ENCODE data around the gene GPR68.

Gene GPR68, protein sequence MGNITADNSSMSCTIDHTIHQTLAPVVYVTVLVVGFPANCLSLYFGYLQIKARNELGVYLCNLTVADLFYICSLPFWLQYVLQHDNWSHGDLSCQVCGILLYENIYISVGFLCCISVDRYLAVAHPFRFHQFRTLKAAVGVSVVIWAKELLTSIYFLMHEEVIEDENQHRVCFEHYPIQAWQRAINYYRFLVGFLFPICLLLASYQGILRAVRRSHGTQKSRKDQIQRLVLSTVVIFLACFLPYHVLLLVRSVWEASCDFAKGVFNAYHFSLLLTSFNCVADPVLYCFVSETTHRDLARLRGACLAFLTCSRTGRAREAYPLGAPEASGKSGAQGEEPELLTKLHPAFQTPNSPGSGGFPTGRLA

DNA sequence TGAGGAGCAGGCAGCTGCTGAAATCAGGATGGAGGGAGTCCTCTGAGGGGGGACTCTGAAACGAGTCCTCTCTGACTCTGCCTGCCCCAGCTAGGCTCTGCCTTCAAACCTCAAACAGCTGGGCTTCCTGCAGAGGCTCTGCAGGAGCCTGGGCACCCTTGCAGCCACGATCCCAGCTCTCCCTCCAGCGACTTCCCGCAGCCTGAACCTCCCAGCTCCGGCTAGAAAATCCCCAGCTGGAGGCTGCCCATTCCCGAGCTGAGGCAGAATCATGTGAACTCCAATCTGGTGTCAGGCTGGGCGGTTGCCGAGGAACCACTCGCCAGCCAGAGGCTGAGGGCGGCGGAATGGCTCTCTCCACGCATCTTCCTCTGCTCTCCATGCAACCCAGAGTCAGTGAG lies at the start of gene GPR68:
Gene GPR68 (minus strand): TSS at position 204 of the 401 bp plus-strand sequence. CDS start 9,654 bp downstream, outside the sequence.
- peak; percentile 61 for DNase-seq

DNA sequence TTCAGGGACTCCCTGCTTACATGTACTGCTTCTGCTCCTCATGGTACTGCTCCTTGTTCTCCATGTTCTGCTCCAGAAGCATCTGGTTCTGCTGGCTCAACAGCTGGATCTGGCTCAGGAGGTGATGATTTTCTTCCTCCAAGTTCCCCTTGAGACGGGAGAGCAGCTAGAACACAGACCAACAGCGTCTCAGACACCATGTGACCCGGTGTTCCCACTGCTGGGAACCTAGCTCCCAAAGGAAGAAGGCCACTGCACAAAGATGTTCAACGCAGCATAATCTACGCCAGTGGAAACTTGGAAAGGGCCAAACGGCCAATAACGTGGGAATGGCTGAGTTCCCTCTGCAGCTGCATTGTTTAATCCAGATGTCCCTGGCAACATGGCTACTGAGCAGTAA lies 49.6 kb upstream of the GPR68 start:
- no peak for DNase-seq

DNA sequence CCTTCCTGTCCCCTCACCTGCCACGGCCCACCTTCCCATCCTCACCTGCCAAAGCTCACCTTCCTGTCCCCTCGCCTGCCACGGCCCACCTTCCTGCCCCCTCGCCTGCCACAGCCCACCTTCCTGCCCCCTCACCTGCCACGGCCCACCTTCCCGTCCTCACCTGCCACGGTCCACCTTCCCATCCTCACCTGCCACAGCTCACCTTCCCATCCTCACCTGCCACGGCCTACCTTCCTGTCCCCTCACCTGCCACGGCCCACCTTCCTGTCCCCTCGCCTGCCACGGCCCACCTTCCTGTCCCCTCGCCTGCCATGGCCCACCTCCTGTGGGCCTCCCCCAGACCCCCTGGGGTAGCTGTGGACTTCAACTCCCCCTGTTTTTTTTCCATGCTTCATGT lies 48.8 kb upstream of the GPR68 start:
- DNase-seq = peak; percentile 48

DNA sequence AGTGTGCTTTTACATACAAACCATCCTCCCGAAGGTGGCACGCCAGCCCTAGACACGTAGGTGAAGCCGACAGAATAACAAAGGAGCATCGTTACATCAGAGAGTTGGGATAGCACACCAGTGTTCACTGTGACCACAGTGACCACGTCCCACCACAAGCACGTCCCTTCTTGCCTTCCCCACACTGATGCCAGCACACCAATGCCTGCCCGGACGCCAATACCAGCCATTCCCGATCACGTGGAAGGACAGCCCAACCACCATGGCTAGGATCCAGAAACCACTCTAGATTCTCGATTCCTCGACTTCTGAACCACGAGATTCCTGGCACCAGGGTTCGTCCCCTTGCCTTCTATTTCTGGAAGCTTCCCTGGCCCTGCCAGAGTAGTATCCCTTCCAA lies 48.0 kb upstream of the GPR68 start:
- peak; percentile 59 for DNase-seq

DNA sequence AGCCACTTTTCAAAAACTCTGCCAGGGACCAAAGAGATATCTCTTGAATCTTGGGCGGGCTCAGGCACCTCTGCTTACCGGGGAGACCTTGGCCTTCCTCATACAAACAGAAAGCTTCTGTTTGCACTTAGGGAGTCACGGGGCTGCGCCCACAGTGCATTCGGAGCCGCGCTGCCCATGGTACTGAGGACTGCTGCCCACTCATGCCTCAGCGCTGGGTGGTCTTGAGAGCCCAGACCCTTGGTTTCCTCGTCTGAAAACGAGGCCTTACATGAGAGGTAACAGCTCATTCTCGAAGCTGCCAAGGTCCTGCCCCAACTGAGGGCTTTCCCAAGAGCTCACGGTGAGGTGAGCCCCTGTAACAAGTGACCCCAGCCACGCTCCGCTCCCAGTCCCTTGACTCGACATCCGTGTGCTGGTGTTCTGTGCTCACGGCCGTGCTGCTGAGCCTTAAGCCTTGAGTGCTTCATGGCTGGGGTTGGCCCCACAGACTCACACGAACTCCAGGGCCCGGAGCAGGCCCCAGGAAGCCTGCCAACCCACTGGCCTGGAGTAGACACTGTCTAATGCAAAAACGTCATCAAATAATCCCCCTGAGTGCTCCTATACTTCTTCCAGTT lies 47.4 kb upstream of the GPR68 start:
- no peak for DNase-seq

DNA sequence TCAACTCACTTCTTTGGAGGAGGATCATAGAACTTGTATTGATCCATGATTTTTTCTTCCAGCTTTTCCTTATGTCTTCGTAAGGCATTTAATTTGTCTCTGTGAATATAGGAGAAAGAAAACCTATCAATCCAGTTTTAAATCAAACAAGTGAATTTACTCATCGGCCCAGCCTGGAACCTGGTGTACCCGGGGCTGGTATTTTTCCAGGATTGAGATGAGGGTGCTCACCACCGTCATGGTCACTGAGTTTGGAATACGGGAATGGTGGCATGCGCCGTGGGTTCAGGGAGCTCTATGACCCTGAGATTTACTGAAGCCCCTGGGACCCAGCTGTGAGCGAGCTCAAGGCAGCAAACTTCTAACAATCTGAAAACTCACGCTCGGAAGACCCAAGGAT lies 46.5 kb upstream of the GPR68 start:
- DNase-seq = no peak

DNA sequence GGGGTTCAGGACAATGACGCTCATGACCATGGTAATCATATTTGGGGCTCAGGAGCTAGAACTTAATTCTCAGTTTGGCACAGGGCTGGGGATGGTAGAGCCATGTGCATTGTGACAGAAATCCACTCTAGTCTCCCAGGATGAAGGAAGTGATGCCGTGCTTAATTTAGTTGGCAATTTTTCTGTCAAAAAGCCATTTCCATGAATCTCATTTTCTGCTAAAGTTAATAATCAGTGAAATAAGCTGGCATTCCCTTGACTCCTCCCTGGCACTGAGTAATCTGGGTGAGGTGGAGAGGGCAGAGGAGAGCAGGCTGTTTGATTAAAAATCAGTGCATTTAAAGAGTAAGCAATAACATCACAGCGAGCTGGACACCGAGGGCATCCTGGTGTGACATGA lies 45.0 kb upstream of the GPR68 start:
- no peak for DNase-seq

DNA sequence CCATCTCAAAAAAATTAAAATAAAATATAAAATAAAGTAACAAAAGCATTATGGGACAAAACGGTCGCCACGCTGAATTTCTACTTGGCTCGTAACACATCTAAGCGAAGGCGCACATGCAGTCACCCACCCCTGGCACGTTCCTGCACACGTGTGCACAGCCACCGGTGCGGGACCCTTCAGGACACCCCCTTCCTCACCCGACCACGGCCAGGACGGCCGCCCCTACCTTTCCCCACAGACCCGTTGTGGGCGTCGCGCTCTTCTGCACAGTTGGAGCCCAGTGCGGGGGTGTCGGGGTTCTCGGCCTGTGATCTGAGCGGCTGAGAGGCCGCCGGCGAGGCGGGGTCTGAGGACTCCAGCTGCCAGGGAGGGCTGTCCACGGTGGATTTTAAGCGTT lies 44.4 kb upstream of the GPR68 start:
- DNase-seq = no peak

DNA sequence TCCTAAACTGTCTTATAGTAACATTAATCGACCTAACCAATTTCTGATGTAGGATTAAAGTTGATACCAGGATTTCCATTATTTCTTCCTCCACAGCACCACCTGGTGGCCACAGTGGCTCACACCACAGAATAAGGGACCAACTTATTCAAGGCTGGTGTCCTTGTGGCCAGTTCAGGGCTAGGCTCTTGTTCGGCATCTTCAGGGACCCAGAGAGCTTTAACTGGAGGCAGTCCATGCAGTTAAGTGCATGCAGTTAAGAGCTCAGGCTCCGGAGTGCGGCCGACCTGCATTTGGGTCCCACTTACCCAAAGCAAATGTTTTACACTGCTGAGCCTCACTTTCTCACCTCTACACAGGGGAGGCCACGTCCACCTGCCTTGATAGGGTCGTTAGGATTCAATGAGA lies 42.0 kb upstream of the GPR68 start:
- peak; percentile 71 for DNase-seq

DNA sequence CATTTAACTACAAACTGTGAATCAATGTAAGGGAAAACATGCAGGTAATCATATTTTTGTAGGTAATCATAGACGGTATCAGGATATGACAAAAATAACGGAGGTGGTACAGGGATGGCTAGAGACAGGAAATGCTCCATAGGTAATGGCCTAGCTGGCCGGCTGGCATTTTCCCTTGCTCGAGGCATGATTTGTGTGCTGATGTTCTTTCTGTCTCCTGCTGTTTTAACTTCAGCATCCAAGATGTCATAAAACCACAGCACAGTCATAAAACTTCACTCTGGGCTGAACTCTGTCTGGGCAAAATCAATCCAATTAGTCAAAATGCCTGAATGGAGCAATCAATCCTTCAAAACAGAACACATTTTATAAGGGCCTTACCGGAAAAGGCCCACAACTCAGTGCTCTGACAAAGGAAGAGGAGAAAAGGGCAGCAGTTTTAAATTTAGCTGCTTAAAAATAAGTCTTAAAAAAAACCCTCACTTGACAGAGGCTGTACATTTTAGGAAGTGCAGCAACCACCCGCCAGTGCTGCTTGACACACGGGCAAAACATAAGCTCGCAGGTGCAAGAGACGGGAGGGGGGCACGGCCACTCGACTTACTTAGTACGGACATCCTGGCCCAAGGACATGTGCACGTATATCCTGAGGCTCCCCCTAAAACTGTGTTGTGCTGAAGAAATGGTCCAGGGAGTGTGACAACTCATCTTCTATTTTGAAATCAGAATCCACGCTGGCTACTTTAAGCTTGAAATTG lies 40.5 kb upstream of the GPR68 start:
- no peak for DNase-seq

DNA sequence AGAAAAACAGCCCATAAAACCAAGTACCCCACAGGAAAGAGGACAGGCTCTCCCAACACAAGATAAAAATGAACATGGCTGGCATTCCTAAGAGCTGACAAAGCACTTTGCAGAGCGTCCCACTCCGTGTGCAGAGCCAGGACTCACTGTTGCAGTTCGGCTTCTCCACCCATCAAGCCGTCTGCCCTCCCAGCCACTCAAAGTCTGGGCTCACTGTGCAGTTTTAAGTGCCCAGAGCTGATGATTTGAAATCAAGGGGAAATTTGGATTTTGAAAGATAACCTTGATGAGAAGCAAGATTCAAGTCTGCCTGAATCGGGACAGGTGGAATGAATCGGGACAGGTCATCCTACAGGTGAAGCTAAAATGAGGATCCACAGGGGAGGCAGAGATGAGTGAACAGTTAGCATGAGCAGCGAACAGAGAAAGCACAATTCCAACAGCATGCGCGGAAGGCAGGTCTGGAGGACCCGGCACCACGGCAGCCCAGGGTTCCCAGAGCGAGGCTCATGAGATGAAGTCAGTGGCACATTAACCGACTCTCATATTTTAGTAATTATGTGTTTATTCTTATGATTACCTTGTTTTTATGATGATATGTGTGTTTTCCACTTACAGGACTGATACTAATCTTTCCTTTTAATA lies 39.8 kb upstream of the GPR68 start:
- no peak for DNase-seq

DNA sequence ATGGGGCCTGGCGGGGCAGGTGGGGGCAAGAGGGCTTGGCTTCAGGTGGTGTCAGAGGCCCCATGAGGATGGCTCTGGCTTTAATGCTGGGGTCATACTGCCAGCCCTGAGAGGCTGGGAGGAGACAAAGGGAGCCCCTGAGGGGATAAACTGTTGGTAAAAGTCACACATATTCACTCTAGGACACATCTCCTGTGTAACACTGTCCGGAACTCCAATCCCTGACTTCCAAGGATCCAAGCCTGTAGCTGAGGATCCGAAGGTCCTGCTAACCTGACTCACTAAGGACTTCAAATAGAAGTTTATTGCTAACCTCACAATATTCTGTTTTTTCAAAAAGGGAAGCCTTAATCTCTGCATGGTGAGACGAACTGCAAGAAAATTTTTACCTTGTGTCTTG lies 39.2 kb upstream of the GPR68 start:
- DNase-seq = no peak

DNA sequence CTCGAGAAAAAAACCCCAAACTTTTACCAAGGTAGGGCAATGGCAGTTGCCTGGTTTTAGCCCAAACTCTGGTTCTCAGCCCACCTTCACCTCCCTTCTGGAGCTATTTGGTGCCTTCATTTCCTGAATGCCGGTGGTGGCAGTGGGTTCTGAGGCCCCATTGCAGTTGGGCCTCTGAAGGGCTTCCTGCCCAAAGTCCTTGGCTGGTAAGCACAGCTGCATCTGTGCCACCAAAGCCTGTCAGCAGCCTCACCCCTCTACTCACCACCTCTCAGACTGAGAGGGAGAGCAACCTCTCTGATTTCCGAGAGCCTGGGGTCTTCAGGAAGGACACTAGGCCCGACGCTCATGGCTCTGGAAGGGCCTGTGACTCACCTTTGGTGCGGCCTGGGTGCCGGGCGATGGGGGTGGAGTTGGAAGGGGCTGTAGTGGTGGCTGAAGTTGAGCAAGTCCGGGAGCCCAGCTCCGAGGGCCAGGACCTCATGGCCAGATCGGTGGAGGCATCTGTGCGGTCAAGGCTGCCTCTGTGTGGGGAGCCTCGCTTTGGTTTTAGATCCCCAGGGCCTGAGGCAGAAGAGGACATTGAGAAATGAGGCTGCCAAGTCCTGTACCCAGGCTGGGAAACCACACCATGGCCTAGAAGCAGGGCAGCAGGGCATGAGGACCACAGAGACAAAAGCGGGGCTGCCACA lies 38.6 kb upstream of the GPR68 start:
- no peak for DNase-seq

DNA sequence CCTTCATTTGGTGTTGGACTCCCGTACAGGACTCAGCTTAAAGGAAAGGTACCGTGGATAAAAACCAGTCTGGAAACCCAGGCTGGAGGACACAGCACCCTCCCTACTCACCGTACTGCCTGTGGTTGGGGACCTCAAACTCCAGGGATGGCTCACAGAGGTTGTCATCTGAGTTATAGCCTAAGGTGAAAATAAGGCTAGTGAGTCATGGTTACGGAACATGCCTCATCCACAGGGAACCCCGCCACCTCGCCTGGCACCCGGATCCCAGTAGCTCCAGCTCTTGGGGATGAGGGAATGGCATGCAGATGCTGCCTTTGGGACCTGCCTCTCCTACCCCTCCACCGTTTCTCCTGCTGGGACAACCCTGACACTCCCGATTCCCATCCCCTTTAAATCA lies 36.8 kb upstream of the GPR68 start:
- DNase-seq = no peak

DNA sequence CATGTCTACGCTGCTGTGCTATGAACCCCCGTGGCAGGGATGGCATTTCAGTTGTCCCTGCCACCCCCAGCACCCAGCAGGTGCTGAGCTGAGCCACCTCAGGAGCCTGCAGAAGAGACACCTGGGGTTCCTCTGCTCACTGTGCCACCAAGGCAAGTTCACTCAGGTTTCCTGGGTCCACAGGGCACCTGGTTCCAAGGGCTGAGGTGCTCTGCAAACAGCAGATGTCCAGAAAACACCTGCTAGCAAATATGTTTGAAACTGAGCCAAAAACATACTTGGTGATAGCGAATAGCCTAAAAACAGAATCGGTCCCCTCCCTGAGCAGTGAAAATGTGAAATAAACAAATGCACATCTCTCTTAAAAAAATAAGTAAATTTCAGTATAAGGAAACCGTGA lies 35.6 kb upstream of the GPR68 start:
- no peak for DNase-seq

DNA sequence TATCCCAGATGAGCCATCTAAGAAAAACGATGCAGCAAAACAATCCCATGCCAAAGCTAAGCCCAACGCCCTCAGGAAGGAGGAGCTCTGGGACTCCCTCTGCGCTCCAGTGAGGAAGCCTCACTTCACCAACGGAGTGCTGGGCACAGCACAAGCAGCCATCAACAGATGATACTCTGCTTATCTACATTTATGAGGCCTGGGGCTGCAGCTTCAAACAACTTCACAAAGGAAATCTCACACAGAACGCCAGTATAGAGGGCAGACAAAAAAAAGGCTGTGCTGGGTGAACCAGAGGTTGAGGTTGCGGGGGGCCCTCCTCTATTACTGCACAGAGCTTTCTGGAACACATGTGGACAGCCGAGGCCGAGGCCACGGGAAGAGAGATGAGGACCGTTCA lies 34.9 kb upstream of the GPR68 start:
- DNase-seq = no peak

DNA sequence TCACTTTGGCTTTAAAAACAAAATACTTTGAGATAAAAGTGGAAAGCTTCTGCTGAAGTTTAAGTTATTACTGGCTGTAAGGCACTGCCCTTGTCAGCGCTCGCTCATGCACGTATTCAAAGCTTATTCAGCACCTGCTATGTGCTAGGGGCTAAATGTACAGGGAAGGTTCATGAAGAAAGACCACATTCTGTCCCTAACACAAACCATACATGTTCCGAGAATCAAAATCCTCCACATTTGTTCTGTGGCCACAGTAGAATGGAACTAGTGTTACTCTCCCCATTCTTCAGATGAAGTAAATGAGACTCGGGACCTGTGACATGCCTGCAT lies 33.8 kb upstream of the GPR68 start:
- no peak for DNase-seq

DNA sequence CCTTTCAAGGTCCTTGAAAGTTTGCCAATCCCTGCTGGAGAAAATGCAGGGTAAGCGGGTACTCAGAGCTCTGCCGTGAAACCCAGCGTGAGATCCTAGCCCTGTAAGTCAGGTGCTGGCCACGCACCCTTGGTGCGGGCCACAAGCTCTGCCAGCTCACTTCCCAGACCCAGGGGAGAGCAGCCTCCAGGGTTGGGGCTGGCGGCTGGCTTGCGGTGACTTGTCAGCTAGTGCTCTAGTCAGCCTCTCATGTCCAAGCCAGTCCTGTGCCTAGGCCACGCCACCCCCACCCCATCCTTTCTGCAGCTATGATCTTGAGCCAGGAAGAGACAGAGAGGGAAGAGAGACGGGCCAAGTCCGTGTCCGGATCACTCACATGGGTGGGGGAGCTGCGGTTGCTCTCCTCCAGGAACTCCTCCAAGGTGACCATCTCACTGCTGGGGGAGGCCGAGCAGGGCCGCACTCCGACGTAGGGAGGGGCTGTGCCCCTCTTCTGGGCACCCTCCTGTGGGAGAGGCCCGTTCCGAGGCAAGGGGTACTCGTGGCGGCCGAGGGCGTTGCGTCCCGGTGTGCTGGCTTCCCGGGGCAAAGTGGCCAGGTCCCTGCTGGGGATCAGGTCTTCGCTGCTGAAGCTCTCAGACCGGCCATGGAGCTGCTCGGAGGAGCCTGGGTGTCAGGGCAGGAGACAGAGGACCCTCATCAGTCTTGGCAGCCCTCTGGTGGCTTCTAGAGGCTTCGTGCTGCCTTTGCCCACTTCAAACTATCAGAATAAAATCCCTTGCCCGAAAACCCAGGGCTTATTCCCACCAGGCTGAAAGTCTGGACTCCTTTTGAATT lies 33.3 kb upstream of the GPR68 start:
- no peak for DNase-seq

DNA sequence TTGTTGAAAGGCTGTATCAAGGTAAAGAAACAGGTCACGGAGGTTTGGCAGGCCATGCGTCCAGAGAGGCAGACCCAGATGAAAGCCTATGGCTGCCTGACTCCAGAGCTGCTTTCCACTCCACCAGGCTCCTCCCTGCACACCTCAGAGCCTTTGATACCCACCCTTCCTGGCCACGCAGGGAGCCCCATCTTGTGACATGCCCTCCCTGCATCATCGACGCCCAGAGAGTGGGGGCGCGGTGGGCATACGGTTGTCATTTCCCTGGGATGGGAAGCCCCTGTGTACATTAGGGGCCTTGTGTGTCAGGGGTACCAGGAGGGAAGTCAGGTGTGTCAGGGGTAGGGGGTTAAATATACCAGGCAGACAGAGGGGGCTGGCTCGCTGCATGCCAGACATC lies 30.3 kb upstream of the GPR68 start:
- DNase-seq = no peak

DNA sequence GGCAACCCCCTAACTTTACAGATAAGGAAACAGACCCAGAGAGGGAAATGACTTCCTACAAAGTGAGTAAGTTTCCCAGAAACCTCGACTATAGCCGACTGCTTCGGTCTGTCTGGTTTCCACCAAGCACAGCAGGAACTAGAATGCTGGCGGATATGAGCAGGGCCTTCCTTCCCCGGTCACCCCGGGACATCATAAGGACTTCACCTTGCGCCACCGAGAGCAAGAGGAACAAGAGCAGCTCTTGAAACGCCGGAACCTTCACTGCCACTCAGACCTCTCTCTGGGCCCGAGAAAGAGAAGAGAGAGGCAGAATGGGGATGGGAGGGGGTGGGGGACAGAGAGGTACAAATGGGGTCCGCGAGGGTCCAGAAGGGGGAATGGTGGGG lies 29.4 kb upstream of the GPR68 start:
- no peak for DNase-seq

DNA sequence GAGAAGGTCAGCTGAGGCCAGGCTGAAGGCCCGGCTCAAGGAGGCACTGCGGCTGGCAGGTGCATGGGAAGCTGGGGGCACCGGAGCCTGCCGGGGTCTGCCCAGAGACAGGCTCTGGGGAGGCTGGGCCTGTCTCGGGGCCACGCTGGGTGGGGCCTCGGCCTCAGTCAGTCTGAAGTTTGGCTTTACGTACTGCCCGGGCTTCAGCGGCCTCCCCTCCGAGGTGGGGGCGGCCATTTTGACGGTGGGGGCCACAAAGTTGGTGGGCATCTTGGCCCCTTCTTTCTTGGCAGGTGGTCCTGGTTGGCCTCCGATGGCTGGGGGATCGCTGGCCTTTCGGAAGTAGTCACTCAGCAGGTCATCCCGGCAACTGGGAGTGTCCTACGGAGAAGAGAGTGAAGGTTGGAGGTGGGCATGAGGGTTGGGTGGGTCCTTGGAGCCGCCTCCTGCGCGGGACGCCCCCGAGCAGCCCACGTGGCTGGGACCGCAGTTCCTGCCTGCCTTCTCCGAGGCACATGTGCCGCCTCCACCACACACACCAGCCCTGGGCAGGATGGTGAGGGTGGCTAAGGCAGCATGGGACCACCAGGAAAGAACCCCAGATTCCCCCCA lies 28.9 kb upstream of the GPR68 start:
- no peak for DNase-seq
